HG03039 (cell line): ENCODE data around the gene VAV3.
"Not testable (repeated sequence)": the region's sequence is repeated elsewhere in the genome, so short reads cannot be mapped to it uniquely, and the experiment has no call there.

Experiments
- ATAC-seq: cut with Tn5 transposase; IDR thresholded peaks from one replicate; pipeline ENCODE4 v1.9.1; 2021; ENCODE audit warnings: mild to moderate bottlenecking, moderate library complexity; ENCODE audit not compliant: unreplicated experiment

VAV3 gene

DNA sequence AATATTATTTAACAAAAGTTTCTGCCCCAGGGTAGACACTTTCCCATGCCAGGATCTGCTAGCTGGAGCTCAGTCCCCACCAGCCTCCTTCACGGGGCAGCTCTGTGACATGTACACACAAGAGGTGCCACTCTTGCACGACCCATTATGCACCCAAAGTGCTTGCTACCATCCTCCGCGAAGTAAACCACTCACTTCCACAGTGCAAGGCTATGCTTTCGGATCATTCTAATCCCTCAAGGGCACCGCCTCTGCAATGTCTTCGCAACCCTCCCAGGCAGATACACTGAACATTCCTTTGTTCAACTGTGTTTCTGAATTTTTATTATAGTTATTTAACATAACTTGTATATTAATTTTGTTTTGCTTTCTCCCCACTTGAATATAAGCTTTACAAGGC, 303.8 kb downstream of the VAV3 start:
- ATAC-seq: no peak

DNA sequence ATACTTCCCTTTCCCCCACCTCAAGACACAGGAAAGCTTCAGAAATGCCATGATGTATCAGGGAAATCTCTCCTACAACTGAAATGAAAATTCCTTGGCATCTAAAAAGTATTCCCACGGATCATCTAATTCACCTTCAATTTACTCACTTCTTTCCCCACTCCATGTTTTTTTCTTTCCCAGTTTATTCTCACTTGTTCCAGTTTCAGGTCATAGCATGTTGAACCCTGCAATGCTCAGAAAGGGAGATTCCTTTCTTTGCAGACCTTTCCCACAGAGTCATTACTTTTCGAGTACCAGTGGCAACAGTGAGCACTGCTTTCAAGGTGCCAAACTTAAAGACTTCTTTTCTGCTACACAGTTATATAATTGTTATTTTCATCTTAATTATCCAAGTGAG, 305.0 kb downstream of the VAV3 start:
- ATAC-seq: no peak

DNA sequence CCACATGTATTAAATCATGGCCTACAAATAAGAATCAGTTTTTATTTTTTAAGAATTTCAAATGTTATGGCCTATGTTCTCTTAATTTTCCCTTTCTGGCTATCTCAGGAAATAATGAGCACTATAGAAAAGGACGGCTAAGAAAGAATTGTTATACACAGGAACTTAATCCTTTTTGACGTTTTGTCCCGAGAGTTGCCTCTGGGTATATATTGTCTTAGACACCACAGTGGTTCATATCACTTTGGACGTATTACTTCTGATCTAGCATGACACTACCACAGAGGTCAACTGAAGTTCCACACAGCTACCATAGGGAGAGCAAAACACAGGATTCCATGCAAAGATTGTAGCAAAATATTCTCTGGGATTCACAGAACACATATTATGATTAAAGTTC, 307.6 kb downstream of the VAV3 start:
- ATAC-seq: no peak

DNA sequence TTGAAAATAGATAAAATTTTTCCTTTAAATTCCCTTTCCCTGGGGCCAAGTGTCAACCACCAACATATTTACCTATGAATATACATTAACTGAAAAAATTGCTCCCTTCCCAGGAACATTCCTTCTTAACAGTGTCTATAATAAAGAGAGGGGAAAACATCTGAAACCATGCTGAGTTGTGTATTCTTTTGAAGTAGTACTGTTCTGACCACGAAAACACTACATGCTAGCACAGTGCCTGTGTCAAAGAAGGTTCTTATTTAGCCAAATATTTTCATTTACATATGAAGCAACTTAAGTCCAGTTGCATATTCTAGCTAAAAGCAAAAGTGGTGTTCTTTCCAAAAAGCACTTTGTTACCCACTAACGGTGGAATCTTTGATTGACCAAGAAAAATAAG, 311.2 kb downstream of the VAV3 start:
- no peak for ATAC-seq

DNA sequence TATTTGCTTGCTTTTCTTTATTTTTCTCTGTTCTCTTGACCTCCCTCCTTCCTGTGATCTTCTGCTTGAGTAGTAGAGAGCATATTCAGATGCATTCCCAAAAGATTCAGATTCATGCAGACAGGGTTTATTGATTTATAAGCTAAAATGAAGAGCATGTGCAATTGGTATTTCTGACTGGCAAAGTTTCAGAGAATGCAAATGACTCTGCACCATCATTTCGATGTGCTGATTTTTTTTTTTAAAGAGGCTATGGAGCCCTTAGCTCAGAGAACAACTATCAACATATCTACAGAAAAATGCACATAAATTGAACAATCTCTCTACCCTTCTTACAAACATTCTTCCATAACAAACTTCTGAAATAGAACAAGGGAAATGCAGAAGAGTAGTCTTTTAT, 312.0 kb downstream of the VAV3 start:
- no peak for ATAC-seq

DNA sequence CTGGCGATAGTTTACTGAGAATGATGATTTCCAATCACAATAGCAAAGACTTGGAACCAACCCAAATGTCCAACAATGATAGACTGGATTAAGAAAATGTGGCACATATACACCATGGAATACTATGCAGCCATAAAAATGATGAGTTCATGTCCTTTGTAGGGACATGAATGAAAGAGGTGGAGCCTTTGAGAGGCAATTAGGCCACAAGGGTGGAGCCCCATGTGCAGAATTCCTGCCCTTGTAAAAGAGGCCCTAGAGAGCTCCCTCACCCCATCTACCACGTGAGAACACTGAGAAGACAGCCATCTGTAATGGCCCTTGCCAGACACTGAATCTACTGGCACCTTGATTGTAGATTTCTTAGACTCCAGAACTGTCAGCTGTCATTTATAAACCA, 314.2 kb downstream of the VAV3 start:
- not testable (repeated sequence) for ATAC-seq

DNA sequence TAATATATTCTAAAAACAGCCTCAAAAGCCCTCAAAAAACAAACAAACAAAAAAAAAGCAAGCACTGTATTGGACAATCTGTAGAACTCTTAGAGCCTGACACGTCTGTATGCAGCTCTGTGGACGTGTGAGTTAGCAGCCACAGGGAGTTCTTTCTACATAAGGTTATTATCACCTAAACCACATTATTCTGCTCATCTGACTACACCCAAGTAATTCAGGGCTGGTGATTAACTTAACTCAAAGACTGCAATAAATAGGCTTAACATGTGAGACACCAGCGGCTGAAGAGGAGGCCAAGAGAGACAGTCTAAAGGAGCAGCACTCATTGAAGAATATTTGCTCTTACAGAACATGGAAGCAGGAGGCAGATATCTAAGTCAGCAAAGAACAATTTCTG, 316.0 kb downstream of the VAV3 start:
- ATAC-seq: no peak

DNA sequence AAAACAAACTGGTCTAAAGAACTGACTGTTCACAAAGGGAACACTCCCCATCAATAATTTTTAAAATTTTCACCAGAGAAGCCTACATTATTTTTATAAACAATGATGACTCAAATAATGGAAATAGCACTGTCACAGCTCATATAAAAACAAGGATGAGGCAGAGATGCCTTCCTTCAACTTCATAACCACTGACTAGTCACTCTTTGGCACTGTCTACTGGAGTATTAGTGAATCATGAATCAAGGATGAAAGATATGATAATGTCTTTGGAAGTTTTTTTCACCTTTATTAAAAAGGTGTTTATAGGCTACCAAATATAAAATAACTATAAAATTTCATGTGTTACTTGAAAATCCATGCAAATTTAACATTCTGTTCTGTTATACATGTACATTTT, 316.9 kb downstream of the VAV3 start:
- no peak for ATAC-seq

DNA sequence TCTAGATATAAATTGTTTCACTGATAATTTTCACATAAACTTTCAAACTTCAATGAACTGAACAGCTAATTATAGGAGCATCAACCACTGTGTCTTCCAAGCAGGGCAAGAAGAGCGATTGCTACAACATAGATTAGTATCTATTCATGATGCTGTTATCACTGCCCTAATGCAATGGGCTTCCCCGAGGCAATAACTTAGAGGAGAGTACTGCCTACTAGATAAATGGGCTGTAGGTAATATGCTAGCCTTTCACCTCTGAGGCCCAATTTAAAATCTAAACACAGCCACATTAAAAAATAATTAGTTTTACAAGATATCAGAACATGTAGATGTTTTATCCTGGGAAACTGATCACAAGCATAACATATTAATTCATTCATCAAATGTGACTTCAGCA, 318.0 kb downstream of the VAV3 start:
- no peak for ATAC-seq

DNA sequence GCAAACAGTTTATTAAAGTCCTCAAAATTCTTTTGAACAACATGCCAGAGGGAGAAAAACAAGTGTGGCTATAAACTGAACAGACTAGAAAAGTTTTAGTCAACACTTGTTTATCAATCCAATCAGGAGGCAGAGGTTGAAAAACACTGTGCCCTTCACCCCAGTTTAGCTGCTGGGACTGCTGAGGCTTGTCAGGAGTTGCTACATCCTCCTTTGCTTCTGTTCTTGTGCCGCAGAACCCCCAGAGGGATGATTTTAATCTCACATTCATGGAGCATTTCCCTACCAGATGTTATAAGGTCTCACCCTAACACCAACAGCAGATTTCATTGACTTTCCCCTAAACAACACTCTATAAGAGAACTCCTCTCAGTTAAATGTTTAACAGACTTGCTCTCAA, 321.2 kb downstream of the VAV3 start:
- no peak for ATAC-seq

DNA sequence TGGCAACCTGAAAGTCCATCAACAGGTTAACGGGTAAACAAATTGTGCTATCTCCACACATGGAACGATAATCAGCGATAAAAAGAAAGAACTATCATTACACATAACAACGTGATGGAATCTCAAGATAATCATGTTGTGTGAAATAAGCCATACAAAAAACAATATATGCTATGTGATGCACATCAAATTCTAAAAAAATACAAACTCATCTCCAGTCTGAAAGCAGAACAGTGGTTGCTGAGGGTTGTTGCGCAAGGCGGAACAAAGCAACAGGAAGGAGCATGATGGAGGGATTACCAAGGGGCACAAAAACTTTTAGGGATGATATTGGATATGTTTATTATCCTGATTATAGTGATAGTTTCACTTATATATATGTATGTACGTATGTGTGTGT, 324.8 kb downstream of the VAV3 start:
- ATAC-seq: no peak

DNA sequence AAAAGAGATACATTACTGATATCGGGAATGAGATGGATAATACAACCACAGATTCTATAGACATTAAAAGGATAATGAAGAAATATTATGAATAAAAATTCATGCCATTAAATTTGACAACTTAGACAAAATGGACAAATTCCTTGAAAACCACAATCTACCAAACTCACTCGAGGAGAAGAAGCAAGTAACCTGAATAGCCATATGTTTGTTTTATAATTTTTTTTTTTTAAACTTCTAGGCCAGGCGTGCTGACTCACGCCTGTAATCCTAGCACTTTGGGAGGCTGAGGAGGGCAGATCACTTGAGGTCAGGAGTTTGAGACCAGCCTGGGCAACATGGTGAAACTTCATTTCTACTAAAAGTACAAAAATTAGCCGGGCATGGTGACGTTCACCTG, 327.9 kb downstream of the VAV3 start:
- ATAC-seq: no peak

DNA sequence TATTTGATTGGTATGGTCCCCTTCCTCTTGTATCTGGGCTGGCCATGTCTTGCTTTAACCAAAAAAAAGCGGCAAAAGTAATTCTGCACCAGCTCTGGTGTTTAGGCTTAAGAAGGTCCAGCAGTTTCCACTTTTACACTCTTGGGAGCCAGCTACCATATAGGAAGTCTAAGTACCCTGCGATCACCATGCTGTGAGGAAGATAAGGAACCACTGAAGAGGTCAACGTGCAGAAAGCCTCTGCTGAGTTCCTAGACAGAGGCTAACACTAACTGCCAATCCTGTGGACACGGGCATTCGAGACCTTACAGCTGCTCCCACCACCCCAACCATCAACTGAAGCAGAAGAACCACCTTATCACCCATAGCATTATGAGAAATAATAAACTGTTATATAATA, 331.4 kb downstream of the VAV3 start:
- ATAC-seq: no peak

DNA sequence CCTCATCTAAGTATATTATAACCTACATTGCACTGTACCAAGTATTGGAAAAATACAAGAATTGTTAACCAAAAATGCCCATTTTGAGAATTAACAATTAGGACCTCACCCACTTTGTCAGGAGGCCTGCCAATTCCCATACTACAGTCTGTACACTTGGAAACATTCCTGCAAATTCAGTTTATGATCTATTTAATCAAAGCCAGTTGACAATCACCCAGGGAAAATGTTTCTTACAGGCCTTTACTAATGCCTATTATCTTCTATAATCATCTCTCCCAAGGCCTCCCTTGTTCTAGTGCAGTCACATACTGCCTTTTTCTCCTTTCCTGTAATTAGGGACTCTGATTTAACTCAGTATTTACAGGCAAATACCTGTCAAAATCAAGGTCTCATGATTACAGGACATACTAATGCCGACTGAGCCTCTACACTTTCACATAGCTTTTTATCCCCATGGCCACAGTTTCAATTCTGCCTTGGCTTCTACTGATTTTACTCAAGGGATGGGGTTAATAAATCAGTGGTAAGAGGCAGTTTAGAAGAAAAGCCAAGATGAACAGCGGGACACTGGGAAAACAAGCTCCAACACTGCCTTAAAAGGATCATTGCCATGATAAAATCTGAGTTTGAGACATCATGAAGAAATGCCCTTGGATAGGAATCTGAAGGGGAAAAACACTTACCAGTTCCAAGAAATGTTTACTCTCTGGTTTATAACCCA, 338.7 kb downstream of the VAV3 start:
- no peak for ATAC-seq

DNA sequence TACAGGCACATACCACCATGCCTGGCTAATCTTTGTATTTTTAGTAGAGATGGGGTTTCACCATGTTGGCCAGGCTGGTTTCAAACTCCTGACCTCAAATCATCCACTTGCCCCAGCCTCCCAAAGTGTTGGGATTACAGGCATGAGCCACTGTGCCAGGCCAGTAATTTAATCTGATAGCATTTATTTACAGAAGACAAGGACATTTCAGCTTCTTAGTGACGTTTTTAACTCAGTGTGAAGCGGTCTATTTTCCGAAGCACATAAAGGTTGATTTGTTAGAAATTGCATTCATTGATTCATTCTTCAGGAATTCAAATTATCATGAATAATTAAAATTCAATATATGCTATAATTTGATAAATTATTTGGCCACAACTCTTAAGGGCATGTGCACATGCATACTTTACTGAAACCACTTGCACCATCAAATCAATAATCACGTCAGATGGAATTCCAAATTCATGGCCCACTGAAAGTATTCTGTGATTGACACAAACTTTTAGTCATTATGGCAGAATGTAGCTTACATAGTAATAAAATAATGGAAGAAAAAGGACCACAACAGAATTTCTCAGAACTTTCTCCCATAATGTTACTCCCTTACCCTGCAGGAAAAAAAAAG, 339.5 kb downstream of the VAV3 start:
- ATAC-seq: no peak

DNA sequence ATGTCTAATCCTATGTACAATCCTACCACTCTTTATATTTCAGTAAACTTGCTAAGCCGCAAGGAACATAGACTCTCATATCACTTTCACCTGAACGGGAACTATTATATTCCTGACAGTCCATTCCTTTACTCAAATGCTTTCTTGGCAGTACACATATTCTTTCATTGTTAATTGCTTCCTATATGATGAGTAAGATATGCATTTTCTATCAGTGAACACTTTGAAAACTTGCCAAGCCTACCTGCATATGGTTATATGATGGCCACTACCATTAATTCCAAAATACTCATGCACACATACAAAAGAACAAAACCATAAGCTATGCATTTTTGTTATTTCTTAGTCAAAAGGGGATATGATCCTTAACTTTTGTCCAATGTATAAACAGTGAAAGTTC, 341.5 kb downstream of the VAV3 start:
- ATAC-seq: no peak

DNA sequence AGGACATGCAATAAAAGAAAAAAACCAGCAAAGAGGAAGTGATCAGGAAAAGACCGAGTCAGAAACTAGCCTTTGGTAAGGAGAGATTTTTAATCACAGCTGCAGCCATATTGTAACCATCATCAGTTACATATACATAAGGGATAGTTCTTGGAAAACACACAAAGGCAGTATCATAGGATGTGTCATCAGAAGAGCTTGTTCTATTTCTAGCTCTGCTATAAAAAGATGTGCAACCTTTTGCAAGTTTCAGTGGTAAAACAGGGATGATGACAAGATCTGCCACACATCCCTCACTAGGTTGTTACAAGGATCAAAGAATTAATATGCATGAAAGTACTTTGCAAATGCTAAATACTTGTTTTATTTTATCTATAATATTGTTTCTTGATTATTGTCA, 342.0 kb downstream of the VAV3 start:
- ATAC-seq: no peak

DNA sequence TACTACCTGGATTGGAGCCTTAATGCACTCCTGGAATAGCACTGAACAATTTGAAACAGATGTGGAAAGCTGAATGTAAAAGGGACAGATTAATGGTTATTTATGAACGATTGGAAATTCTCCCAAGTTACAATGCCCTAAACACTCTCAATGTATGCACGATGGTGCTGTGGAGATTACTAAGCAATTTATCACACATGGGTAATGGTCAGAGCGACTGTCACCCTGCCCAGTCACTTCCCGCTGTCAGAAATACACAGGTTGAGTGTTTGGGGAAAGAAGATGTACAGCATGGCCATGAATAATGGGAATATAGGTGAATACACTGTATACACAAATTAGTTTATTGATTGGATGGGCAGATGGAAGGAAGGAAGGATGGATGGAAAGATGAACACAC, 342.4 kb downstream of the VAV3 start:
- no peak for ATAC-seq

DNA sequence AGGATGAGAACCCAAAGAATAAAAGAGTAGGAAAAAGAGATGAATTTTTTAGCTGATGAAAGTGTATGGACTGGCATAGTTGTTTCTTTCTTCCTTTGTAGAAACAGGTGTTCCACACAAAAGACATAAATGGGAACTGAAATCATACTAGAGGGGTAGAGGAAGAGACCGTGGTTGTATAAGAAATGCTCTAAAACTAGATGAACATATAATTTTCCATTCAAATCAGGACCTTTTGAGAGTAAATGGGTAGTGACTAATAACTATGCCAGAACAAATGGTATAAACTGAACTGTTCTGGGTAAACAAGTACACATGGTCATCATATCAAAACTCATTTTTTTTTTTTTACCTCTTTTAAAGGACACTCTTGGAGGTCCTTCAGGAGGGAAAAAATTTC, 344.2 kb downstream of the VAV3 start:
- no peak for ATAC-seq

DNA sequence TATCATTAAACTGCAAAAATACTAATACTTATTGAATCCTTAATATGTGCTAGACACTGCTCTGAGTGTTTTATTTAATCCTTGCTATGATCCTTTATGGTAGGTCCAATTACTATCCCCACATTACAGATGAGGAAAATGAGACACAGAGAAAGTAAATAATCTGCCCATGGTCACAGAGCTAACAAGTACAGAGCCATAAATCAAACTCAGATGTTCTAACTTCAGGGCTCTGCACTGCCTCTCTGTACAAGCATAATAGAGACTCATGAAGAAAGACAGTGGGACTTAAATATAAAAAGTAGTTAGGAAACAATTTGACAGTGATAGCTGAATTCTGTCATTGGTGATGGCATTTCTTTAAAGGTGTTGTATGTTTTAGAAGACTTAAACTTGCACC, 346.4 kb downstream of the VAV3 start:
- ATAC-seq: no peak

DNA sequence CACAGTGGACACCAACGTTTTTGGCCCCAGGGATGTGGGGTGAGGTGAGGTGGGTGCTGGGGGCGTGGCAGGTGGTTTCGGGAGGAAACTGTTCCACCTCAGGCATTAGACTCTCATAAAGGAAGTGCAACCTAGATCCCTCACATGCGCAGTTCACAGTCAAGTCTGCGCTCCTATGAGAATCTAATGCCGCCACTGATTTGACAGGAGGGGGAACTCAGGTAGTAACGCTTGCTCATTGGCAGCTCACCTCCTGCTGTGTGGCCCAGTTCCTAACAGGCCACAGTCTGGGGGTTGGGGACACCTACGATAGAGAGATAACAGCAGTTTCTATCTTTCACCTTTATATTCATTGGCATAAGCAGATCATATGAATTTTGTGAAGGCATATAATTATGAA, 347.1 kb downstream of the VAV3 start:
- ATAC-seq: no peak

DNA sequence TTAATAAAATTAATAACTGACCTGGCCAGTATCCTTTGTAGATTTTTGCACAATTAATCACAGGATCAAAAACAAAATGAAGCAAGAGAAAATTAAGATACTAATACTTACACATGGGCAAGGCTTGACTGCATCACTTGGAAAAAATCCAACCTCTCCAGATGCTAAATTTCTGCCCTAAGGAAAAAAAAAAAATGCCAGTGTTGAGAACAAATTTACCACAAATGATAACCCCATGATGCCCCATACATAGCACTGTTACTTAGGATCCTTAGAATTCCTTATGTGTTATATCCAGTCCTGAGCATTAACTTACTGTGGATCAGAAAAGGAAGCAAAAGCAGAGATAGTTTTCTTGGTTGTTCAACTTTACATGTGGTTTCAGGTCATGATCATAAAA, 347.5 kb downstream of the VAV3 start:
- no peak for ATAC-seq

DNA sequence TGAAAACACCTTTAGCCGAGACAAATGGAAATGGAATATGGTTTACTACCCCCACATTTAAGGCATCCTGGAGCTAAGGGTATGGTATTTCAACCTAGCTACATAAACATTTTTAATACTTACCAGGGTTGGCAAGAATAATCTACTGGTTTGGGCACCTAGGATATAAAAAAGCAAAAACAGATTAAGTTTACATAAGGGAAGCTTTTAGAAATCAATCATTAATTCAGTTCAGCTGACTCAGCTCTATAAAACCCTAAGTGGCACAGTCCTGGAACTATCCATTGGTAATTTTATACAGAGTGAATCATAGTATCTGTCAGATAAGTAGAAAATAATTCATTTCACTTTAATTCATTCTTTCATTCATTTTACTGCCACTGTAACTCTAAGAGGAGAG, 355.2 kb downstream of the VAV3 start:
- no peak for ATAC-seq
